Regular cardiac myocyte (primary cell): ENCODE results near the gene SPATA17. TPM values are rescaled to one million over a fixed set of nuclear protein-coding genes. Genes with fewer than 3 reads are reported as not detected.

Experiments
- total RNA-seq: library from RNA; depleted of rRNA; stranded (reverse); fragments of >200 nt; gene quantifications from 2 replicates; pipeline ENCODE4 v1.2.3, GENCODE V29; 2014

Gene SPATA17
- total RNA-seq = 0.77 and 1.1 TPM in 2 replicates

GRCh38 chr1:217630711-217631591 lies at the start of gene SPATA17, which contains the start of gene GPATCH2:
Gene SPATA17, plus strand, starts transcription at chr1:217631344. Its CDS starts 35 bp downstream, at chr1:217631379.
Gene GPATCH2, minus strand, starts transcription at chr1:217631090. Its CDS starts 119 bp downstream, at chr1:217630971.

Other genes with a start within 250 kb of the SPATA17 start
- gene GPATCH2, start 254 bp upstream of the SPATA17 start, total RNA-seq = 17.3 and 19.4 TPM in 2 replicates